ENCODE results near the gene IMMP2L.

The IMMP2L gene

DNA sequence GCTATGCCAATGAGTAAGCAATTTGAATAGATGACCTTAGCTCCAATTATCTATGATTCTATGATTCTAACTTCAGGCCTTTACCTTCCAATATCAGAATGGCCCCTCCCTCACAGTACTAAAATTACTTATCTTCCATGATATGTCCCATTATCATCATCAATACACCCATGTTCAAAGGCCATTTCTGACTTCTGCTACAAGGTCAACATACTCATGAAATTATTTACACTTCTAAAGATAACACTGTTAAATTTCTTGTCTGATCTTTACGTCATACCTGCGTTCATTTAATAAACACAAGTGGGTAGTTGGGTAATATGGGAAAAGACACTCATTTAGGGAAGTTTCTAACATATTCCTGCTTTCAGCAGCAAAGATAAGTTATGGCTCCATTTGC lies 21.2 kb downstream of the IMMP2L start:
- no peak overlapping the region for H3K4me3 ChIP-seq (ENCODE audit: low read depth, low read length)
- H3K36me3 ChIP-seq (ENCODE audit: control insufficient read depth, insufficient read depth, low read length) = no peaks in the 10 kb centered on the region
- no peaks in the 10 kb centered on the region for H3K9me3 ChIP-seq (ENCODE audit: control insufficient read depth, insufficient read depth, low read length)
- H3K4me1 ChIP-seq (ENCODE audit: control insufficient read depth, insufficient read depth, low read length) = no peaks in the 10 kb centered on the region
- no peak overlapping the region for H3K9ac ChIP-seq (ENCODE audit: low read depth, low read length)
- H3K27me3 ChIP-seq (ENCODE audit: control insufficient read depth, insufficient read depth, low read length) = no peaks in the 10 kb centered on the region

DNA sequence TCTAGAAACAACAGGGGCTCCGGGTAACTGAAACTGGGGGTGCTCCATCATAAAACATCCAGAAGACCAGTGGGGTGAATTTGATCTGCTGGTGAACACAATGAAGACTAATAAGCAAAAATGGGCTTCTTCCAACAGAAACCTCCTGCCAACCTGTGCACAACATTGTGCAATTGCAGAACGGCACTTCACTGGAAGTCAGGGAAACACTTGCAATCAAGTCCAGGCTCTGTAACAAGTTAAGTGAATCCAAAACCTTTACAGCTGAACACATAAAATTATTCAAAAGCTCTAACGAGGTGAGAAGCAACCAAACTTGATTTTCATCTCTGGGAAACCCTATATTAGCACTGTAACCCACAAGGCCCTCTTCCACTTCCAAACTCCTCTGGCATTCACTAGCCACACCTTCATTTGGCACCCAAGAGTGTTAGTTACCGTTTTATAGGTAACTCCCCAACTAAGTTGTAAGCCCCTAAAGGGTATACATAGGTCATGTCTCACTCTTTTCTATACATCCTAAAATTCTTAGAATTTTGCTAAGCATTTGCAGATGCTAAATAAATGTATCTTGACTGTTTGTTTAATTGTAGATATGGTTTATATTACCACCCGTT lies 22.0 kb downstream of the IMMP2L start:
- Histone ChIP-seq H3K4me1 (ENCODE audit: control insufficient read depth, insufficient read depth, low read length) (no peaks in the 10 kb centered on the region), H3K9me3 (ENCODE audit: control insufficient read depth, insufficient read depth, low read length) (no peaks in the 10 kb centered on the region), H3K9ac (ENCODE audit: low read depth, low read length) (no peak overlapping the region), H3K27me3 (ENCODE audit: control insufficient read depth, insufficient read depth, low read length) (no peaks in the 10 kb centered on the region), H3K4me3 (ENCODE audit: low read depth, low read length) (no peak overlapping the region), H3K36me3 (ENCODE audit: control insufficient read depth, insufficient read depth, low read length) (no peaks in the 10 kb centered on the region)

DNA sequence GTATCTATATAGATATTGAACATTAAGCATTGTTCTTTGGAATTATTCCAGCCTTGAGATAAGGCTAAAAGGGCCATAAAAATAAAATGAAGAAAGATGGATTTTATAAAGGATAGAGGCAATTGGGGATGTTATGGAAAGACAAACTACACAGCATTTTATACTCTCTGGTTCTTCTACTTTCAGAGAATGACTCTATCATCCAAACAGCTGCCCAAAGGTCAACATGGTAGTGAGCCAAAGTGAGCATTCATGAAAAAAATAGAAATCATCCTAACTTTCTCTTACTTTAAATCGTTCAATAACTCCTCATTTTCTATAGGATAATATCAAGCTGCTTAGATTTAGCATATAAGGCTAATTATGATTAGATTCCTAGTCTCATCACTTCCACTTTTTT lies 25.2 kb downstream of the IMMP2L start:
- Histone ChIP-seq H3K9ac (ENCODE audit: low read depth, low read length) (no peak overlapping the region), H3K36me3 (ENCODE audit: control insufficient read depth, insufficient read depth, low read length) (no peaks in the 10 kb centered on the region), H3K9me3 (ENCODE audit: control insufficient read depth, insufficient read depth, low read length) (no peaks in the 10 kb centered on the region), H3K27me3 (ENCODE audit: control insufficient read depth, insufficient read depth, low read length) (no peaks in the 10 kb centered on the region), H3K4me1 (ENCODE audit: control insufficient read depth, insufficient read depth, low read length) (no peaks in the 10 kb centered on the region), H3K4me3 (ENCODE audit: low read depth, low read length) (no peak overlapping the region)

DNA sequence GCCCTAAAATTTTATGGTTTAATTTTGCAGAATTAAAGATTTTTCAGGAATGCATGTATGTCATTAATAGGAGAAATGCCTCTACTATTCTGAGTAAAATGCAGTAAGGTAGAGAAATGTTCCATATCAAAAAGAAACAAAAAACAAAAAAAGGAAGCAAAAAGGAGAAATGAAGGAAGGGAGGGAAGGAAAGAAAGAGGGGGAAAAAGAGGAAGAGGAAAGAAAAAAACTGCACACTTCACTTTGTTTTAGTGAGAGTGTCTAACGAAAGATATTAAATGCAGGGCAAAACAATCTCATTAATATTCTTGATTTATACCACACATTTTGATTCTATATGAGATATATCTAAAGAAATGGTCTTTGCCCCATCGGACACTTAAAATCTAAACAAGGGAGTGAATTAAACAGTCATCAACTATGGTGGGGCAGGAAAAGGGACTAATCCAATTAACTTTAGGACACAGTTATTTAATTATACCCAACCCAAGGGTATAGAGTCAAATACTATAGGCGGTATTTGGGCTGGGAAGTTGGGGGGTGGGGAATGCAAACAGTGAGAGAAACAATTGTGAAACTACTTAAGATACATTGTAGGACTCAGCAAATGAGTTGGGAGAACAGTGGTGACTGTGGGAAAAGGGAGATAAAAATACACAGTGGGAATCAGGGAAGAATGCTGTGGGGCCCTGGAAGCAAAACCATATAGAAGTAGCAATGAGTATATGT lies 27.0 kb downstream of the IMMP2L start:
- H3K36me3 ChIP-seq (ENCODE audit: control insufficient read depth, insufficient read depth, low read length) = no peaks in the 10 kb centered on the region
- no peaks in the 10 kb centered on the region for H3K27me3 ChIP-seq (ENCODE audit: control insufficient read depth, insufficient read depth, low read length)
- H3K4me1 ChIP-seq (ENCODE audit: control insufficient read depth, insufficient read depth, low read length) = no peaks in the 10 kb centered on the region
- H3K9me3 ChIP-seq (ENCODE audit: control insufficient read depth, insufficient read depth, low read length) = no peaks in the 10 kb centered on the region
- no peak overlapping the region for H3K4me3 ChIP-seq (ENCODE audit: low read depth, low read length)
- no peak overlapping the region for H3K9ac ChIP-seq (ENCODE audit: low read depth, low read length)

DNA sequence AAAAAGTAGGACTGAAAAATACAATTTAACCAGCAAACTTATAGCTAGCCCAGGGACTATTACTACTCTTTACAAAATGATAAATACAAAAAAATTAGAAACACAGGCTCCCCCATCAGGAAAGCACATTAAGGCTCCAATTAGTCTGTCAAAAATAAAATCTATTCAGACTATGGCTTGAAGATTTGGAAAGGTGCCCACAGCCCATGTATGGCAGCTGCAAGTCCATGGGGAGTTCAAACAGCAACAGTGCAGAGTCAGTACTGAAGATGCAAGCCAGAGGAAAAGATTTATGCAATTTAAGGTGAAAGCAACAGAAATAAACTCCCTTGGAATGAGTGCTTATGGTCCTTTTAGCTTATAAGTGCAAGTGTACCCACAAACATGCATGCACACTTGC lies 29.7 kb downstream of the IMMP2L start:
- no peaks in the 10 kb centered on the region for H3K27me3 ChIP-seq (ENCODE audit: control insufficient read depth, insufficient read depth, low read length)
- H3K36me3 ChIP-seq (ENCODE audit: control insufficient read depth, insufficient read depth, low read length) = no peaks in the 10 kb centered on the region
- H3K9ac ChIP-seq (ENCODE audit: low read depth, low read length) = no peak overlapping the region
- no peaks in the 10 kb centered on the region for H3K9me3 ChIP-seq (ENCODE audit: control insufficient read depth, insufficient read depth, low read length)
- H3K4me1 ChIP-seq (ENCODE audit: control insufficient read depth, insufficient read depth, low read length) = no peaks in the 10 kb centered on the region
- no peak overlapping the region for H3K4me3 ChIP-seq (ENCODE audit: low read depth, low read length)

DNA sequence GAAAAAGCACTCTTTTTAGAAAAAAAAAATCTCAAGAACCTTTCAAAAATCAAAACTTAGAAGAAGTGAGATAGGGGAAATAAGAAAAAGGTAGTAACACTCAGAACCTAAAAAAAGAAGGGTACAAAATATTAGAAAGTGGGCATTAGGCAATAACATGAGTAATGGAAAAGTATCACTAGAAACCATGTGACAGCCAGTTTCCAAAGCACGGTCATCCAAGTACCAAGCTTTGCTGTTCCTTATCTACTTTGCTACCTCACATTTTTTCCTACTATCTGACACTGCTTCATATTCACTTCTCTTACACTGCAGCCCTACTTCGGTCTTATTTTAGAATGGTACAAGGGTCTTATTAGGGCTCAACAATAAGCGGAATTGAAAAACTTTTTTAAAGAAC lies 30.3 kb downstream of the IMMP2L start:
- H3K4me1 ChIP-seq (ENCODE audit: control insufficient read depth, insufficient read depth, low read length) = no peaks in the 10 kb centered on the region
- no peaks in the 10 kb centered on the region for H3K36me3 ChIP-seq (ENCODE audit: control insufficient read depth, insufficient read depth, low read length)
- H3K9ac ChIP-seq (ENCODE audit: low read depth, low read length) = no peak overlapping the region
- no peaks in the 10 kb centered on the region for H3K9me3 ChIP-seq (ENCODE audit: control insufficient read depth, insufficient read depth, low read length)
- no peaks in the 10 kb centered on the region for H3K27me3 ChIP-seq (ENCODE audit: control insufficient read depth, insufficient read depth, low read length)
- no peak overlapping the region for H3K4me3 ChIP-seq (ENCODE audit: low read depth, low read length)

DNA sequence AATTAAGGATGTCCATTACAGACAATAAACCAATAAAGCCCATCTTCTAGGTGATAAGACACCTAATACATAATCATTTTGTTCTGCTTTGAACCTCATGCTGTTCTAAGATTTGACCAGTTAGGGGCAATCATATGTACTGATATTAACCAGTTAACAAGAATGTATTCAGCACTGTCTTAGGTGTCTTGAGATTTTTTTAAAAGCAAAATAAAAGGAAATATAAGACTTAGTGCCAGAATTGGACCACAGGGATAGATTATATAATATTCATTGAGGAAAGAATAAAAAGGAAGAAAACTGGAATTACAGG lies 32.0 kb downstream of the IMMP2L start:
- Histone ChIP-seq H3K9ac (ENCODE audit: low read depth, low read length) (no peak overlapping the region), H3K27me3 (ENCODE audit: control insufficient read depth, insufficient read depth, low read length) (no peaks in the 10 kb centered on the region), H3K4me1 (ENCODE audit: control insufficient read depth, insufficient read depth, low read length) (no peaks in the 10 kb centered on the region), H3K4me3 (ENCODE audit: low read depth, low read length) (no peak overlapping the region), H3K36me3 (ENCODE audit: control insufficient read depth, insufficient read depth, low read length) (no peaks in the 10 kb centered on the region), H3K9me3 (ENCODE audit: control insufficient read depth, insufficient read depth, low read length) (no peaks in the 10 kb centered on the region)

DNA sequence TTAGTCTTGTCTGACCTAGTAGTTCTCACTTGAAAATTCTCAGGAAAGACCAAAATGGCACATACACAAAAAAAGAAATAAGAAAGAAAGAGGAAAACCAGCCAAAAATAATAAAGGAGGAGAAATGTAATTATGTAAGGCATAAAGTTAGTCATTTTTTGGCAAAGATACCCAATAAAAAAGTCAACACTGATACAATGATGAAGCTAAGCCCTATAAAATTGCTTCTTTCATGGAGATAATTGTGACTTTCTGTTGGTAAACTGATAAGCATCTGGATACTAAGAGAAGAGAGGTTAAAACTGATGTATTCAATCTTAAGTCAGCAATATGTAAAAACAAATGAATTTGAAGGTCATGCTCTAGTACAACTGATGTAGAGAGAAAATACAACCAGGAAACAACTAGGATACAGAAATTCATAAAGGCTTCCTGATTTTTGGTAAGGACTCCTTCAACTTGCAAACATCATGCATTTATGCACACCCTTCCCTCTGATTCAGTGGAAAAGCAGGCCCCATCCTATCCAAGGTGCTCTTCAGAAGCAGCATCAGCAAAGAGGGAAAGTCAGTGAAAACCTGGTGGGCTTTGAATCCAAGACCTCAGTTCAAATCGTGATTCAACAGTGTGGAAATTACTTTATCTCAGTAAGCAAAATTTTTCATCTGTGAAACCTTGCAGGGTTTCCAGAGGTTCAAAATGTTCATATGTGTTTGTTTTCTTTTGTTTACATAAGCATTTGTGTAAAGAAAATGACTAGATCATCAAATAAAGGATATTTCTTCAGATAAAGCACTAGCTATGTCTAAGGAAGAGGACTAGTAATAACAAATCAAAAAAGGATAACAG lies 32.6 kb downstream of the IMMP2L start:
- Histone ChIP-seq H3K36me3 (ENCODE audit: control insufficient read depth, insufficient read depth, low read length) (no peaks in the 10 kb centered on the region), H3K9ac (ENCODE audit: low read depth, low read length) (no peak overlapping the region)

DNA sequence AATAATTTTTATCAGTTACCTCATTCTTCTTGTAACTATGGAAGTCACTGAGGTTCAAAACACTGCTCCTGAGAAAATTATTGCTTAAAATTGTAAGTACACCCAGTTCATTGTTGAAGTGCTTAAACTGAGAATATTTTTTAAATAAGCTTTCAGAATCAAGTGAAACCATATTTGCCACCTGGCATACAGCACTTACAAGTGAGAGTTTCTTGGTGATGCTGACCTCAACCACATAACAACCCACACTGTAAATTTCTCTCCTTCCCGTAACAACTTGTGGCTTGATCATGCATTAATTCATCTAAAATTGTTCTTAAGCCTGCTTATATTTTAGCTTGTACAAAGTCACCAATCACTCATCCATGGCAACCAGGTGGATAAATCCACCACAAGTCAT lies 34.0 kb downstream of the IMMP2L start:
- Histone ChIP-seq H3K27me3 (ENCODE audit: control insufficient read depth, insufficient read depth, low read length) (no peaks in the 10 kb centered on the region), H3K4me3 (ENCODE audit: low read depth, low read length) (no peak overlapping the region), H3K9ac (ENCODE audit: low read depth, low read length) (no peak overlapping the region), H3K4me1 (ENCODE audit: control insufficient read depth, insufficient read depth, low read length) (no peaks in the 10 kb centered on the region), H3K9me3 (ENCODE audit: control insufficient read depth, insufficient read depth, low read length) (no peaks in the 10 kb centered on the region), H3K36me3 (ENCODE audit: control insufficient read depth, insufficient read depth, low read length) (no peaks in the 10 kb centered on the region)

More for the DNA sequence above, 32.6 kb downstream of the IMMP2L start:
- Histone ChIP-seq H3K4me1 (ENCODE audit: control insufficient read depth, insufficient read depth, low read length) (no peaks in the 10 kb centered on the region), H3K9me3 (ENCODE audit: control insufficient read depth, insufficient read depth, low read length) (no peaks in the 10 kb centered on the region), H3K27me3 (ENCODE audit: control insufficient read depth, insufficient read depth, low read length) (no peaks in the 10 kb centered on the region), H3K4me3 (ENCODE audit: low read depth, low read length) (no peak overlapping the region)

DNA sequence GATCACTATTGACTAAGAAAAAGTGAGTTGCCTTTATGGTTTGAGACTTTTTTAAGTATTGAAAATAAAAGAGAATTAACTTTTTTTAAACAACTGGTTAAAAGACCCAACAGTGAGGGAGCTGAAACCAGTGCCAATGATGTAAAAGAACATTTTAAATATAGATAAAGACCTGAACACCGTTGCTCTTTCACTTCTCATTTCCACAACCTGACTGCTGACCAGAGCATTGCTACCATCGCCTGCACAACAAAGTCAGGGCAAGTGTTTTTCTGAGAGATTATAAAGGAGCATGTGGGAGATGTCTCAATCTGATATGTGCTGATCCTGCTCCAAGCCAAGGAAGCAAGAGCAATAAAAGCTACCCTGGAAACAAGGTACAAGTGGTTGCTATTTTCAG lies 34.7 kb downstream of the IMMP2L start:
- no peak overlapping the region for H3K4me3 ChIP-seq (ENCODE audit: low read depth, low read length)
- H3K9me3 ChIP-seq (ENCODE audit: control insufficient read depth, insufficient read depth, low read length) = no peaks in the 10 kb centered on the region
- H3K4me1 ChIP-seq (ENCODE audit: control insufficient read depth, insufficient read depth, low read length) = no peaks in the 10 kb centered on the region
- no peaks in the 10 kb centered on the region for H3K36me3 ChIP-seq (ENCODE audit: control insufficient read depth, insufficient read depth, low read length)
- H3K9ac ChIP-seq (ENCODE audit: low read depth, low read length) = no peak overlapping the region
- H3K27me3 ChIP-seq (ENCODE audit: control insufficient read depth, insufficient read depth, low read length) = no peaks in the 10 kb centered on the region

DNA sequence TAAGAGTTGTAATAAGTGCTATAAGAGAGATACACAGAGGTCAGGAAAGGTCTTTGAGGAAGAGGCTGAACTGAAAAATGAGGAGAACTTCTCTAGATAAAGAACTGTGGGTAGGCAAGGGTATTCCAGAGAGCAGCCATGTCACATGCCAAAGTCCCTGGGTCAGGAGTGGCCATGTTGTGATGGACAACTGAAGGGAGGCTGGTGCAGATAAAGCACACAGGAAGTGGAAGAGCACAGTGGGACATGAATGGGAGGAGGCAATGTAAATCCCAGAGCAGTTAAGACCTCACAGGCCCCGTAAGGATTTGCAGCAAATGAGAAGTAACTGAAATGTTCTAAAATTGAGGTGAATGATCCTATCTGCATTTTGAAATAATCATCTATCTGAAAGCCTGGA lies 37.2 kb downstream of the IMMP2L start:
- Histone ChIP-seq H3K9ac (ENCODE audit: low read depth, low read length) (no peak overlapping the region), H3K4me3 (ENCODE audit: low read depth, low read length) (no peak overlapping the region), H3K9me3 (ENCODE audit: control insufficient read depth, insufficient read depth, low read length) (no peaks in the 10 kb centered on the region), H3K4me1 (ENCODE audit: control insufficient read depth, insufficient read depth, low read length) (no peaks in the 10 kb centered on the region), H3K27me3 (ENCODE audit: control insufficient read depth, insufficient read depth, low read length) (no peaks in the 10 kb centered on the region), H3K36me3 (ENCODE audit: control insufficient read depth, insufficient read depth, low read length) (no peaks in the 10 kb centered on the region)

DNA sequence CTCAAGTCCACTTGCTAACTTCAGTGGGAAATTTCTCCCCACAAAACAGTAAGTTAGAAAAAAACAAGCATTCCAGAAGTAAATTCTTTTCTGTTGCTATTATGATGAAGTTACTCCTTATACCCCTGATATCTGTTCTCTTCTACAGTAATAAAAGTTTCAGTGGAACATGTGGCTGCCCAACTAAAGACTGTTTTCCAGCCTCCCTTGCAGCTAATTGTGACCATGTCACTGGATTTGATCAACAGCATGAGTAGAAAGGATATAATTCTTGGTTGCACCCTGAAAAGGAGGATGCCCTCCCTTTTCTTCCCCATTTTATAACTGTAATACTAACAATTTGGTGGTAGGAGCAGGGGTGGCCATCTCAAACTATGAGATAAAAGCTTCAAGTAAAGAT lies 40.6 kb downstream of the IMMP2L start:
- no peaks in the 10 kb centered on the region for H3K4me1 ChIP-seq (ENCODE audit: control insufficient read depth, insufficient read depth, low read length)
- no peaks in the 10 kb centered on the region for H3K36me3 ChIP-seq (ENCODE audit: control insufficient read depth, insufficient read depth, low read length)
- no peaks in the 10 kb centered on the region for H3K27me3 ChIP-seq (ENCODE audit: control insufficient read depth, insufficient read depth, low read length)
- H3K9me3 ChIP-seq (ENCODE audit: control insufficient read depth, insufficient read depth, low read length) = no peaks in the 10 kb centered on the region
- H3K4me3 ChIP-seq (ENCODE audit: low read depth, low read length) = no peak overlapping the region
- no peak overlapping the region for H3K9ac ChIP-seq (ENCODE audit: low read depth, low read length)
